Panc1 (cell line): ENCODE measurements around the gene SULT2B1. TPM values are rescaled to one million over a fixed set of nuclear protein-coding genes. Genes with fewer than 3 reads are reported as not detected.
"Not testable (repeated sequence)": the region's sequence is repeated elsewhere in the genome, so short reads cannot be mapped to it uniquely, and the experiment has no call there.

Source experiments
- ATAC-seq: fragments of 200-7000 bp; cut with Tn5 transposase; 2 replicates; pipeline ENCODE4 v1.9.1; 2020; ENCODE audit warnings: mild to moderate bottlenecking, moderate library complexity
- BruUV-seq: library from RNA; stranded (reverse); fragments of 400-500 nt; replicated peaks from 2 replicates; lab custom pipeline; 2021; lab: Mats Ljungman, UMichigan
- CTCF ChIA-PET: fragments of 300-600 bp; sonication (Branson Sonifier 250); formaldehyde crosslinking; loops from one replicate; lab custom pipeline; 2022; ENCODE audit warnings: antibody characterized with exemption; lab: Charles Lee
- POLR2A ChIA-PET: fragments of 300-600 bp; sonication (Branson Sonifier 250); formaldehyde crosslinking; loops from one replicate; lab custom pipeline; 2022; ENCODE audit warnings: antibody characterized with exemption; lab: Charles Lee
- DNase-seq: peaks from one replicate; pipeline ENCODE4 v3.0.0-alpha.2; 2010; ENCODE audit warnings: low read depth, low spot score
- H3K27ac ChIP-seq: 2 replicates; pipeline ENCODE4 v1.5.1; 2011; ENCODE audit warnings: mild to moderate bottlenecking, low read length, inconsistent platforms
- H3K27me3 ChIP-seq: fragments of 200-500 bp; sonication (Bioruptor generic); 2 replicates; pipeline ENCODE4 v1.6.0; 2014; ENCODE audit warnings: low read length, inconsistent platforms; ENCODE audit not compliant: control insufficient read depth, insufficient read depth
- H3K36me3 ChIP-seq: fragments of 200-500 bp; sonication (Bioruptor generic); 2 replicates; pipeline ENCODE4 v1.5.1; 2014; ENCODE audit warnings: inconsistent platforms, mild to moderate bottlenecking, low read length, moderate library complexity; ENCODE audit not compliant: control insufficient read depth, insufficient read depth
- H3K4me1 ChIP-seq: 2 replicates; pipeline ENCODE4 v1.5.1; 2011; ENCODE audit warnings: inconsistent platforms, mild to moderate bottlenecking, low read length, moderate library complexity; ENCODE audit not compliant: control insufficient read depth, insufficient read depth
- H3K4me3 ChIP-seq, 2 experiments: 2 replicates each; pipeline ENCODE4 v1.5.1; 2011 to 2012; ENCODE audit warnings: low read depth in 2 of 2, low read length in 2 of 2, mild to moderate bottlenecking in 2 of 2, inconsistent platforms in 1 of 2, moderate library complexity in 1 of 2
- H3K9me3 ChIP-seq: fragments of 200-500 bp; sonication (Bioruptor generic); 2 replicates; pipeline ENCODE4 v1.5.1; 2014; ENCODE audit warnings: low read depth, mild to moderate bottlenecking, inconsistent platforms, low read length, moderate library complexity; ENCODE audit not compliant: control insufficient read depth, insufficient read depth
- CTCF ChIP-seq: fragments of 450-650 bp; IDR thresholded peaks from 2 replicates; pipeline ENCODE4 v1.5.1; 2017; ENCODE audit warnings: mild to moderate bottlenecking
- POLR2AphosphoS5 ChIP-seq: IDR thresholded peaks from 2 replicates; pipeline ENCODE4 v1.6.1; 2012; ENCODE audit warnings: mild to moderate bottlenecking, low read depth, low read length, moderate library complexity
- REST ChIP-seq, 2 experiments: IDR thresholded peaks; 2 replicates each; pipeline ENCODE4 v1.6.1; 2011 to 2012; ENCODE audit warnings: low read depth in 2 of 2, control low read depth in 1 of 2, low read length in 1 of 2, mild to moderate bottlenecking in 1 of 2, moderate library complexity in 1 of 2; ENCODE audit not compliant: insufficient read depth in 1 of 2
- SIN3A ChIP-seq: IDR thresholded peaks from 2 replicates; pipeline ENCODE4 v1.6.1; 2012; ENCODE audit warnings: low read depth, mild to moderate bottlenecking, low read length, moderate library complexity, borderline replicate concordance; ENCODE audit not compliant: insufficient read depth
- TCF7L2 ChIP-seq: IDR thresholded peaks from 2 replicates; pipeline ENCODE4 v1.6.1; 2011; ENCODE audit warnings: mild to moderate bottlenecking, low read depth, low read length, inconsistent platforms
- in situ Hi-C: cut with HindIII; loops from 2 replicates; pipeline ENCODE4 v1.10.0; 2016; ENCODE audit warnings: low sequenced_read_pairs, low pct_unique_long_range_greater_than_20kb
- intact Hi-C: fragments of 100-400 bp; cut with micrococcal nuclease; formaldehyde crosslinking; loops from one replicate; pipeline ENCODE4 v1.10.0; 2022; ENCODE audit not compliant: unreplicated experiment
- total RNA-seq: library from RNA; stranded (reverse); gene quantifications from one replicate; pipeline ENCODE4 v1.2.1, GENCODE V29; 2021; ENCODE audit not compliant: unreplicated experiment

The SULT2B1 gene
- total RNA-seq, 1 experiment from 2014 or later = 3.6 TPM

DNA sequence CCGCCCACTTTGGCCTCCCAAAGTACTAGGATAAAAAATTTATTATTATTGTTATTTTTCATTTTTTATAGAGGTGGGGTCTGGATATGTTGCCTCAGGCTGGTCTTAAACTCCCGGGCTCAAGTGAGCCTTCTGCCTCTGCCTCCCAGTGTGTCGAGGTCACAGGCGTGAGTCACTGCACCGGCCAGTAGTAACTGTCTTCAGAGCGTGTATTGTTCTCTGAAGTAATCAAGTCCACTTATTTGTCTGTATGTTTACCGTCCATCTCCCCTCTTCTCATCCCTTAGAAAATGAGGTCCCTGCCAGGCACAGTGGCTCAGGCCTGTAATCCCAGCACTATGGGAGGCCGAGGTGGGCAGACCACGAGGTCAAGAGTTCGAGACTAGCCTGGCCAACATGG, 18.2 kb upstream of the SULT2B1 start:
- H3K27me3 ChIP-seq = no peaks in the 10 kb centered on the region
- intact Hi-C loops = no loop called here
- POLR2A ChIA-PET = no interaction called here
- CTCF ChIA-PET = no interaction called here
- no TSS peak for BruUV-seq
- H3K36me3 ChIP-seq = no peaks in the 10 kb centered on the region
- no peak overlapping the region for H3K27ac ChIP-seq
- peaks cover 4% of the 10 kb centered on the region for H3K4me1 ChIP-seq
- DNase-seq (no peak), ATAC-seq (no peak)
- in situ Hi-C loops = no loop called here
- TF ChIP-seq POLR2AphosphoS5 = no peak
- TF ChIP-seq TCF7L2 = no peak
- TF ChIP-seq SIN3A = no peak
- no peak for TF ChIP-seq REST (IDR thresholded peaks at IDR 0.05; ENCODE audit: insufficient read depth in 1 of 2, low read depth in 2 of 2, low read length in 1 of 2)
- TF ChIP-seq CTCF = no peak
- no peak overlapping the region for H3K4me3 ChIP-seq
- no peaks in the 10 kb centered on the region for H3K9me3 ChIP-seq

DNA sequence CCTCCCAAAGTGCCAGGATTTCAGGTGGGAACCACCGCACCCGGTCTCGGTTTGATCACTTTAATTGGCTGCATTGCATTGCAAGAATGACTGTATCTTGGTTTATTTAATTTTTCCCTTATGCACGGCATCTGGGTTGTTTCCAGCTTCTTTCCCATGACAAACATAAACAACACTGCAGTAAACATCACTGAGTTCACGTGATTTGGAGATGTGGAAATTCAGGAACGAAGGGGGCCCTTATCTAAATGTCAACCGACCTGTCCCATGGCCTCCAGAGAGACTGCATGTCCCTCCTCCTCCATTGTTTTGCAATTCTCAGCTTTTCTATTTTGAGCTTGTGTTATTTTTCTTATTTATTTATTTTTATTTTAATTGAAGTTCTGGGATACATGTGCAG, 14.4 kb upstream of the SULT2B1 start:
- H3K36me3 ChIP-seq = no peaks in the 10 kb centered on the region
- no peaks in the 10 kb centered on the region for H3K9me3 ChIP-seq
- no peak overlapping the region for H3K4me3 ChIP-seq
- CTCF ChIA-PET = no interaction called here
- intact Hi-C loops (no loop called here), in situ Hi-C loops (no loop called here)
- DNase-seq (no peak), ATAC-seq (no peak)
- BruUV-seq = no TSS peak
- no peaks in the 10 kb centered on the region for H3K27me3 ChIP-seq
- H3K27ac ChIP-seq = no peak overlapping the region
- no peak for TF ChIP-seq TCF7L2
- TF ChIP-seq SIN3A = no peak
- no peak for TF ChIP-seq CTCF
- TF ChIP-seq REST (IDR thresholded peaks at IDR 0.05; ENCODE audit: insufficient read depth in 1 of 2, low read depth in 2 of 2, low read length in 1 of 2) = no peak
- TF ChIP-seq POLR2AphosphoS5 = no peak
- H3K4me1 ChIP-seq = no peaks in the 10 kb centered on the region
- POLR2A ChIA-PET = no interaction called here

DNA sequence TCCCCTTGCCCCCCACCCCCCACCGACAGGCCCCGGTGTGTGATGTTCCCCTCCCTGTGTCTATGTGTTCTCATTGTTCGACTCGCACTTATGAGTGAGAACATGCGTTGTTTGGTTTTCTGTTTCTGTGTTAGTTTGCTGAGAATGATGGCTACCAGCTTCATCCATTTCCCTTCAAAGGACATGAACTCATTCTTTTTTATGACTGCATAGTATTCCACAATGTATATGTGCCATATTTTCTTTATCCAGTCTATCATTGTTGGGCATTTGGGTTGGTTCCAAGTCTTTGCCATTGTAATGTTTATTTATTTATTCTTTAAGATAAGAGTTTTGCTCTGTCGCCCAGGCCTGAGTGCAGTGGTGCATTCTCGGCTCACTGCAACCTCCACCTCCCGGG, 13.9 kb upstream of the SULT2B1 start:
- POLR2A ChIA-PET, in situ Hi-C loops, BruUV-seq, intact Hi-C loops, H3K9me3 ChIP-seq, H3K27ac ChIP-seq, H3K4me3 ChIP-seq, ATAC-seq, DNase-seq, H3K36me3 ChIP-seq, H3K4me1 ChIP-seq, H3K27me3 ChIP-seq, CTCF ChIA-PET: not testable (repeated sequence)
